Activated T-helper 17 cell treated with anti-CD3 and anti-CD28 coated beads, Interleukin-2, amount 50 U/mL, for 72 hours (primary cell): ENCODE data around the gene KRT73. TPM values are rescaled to one million over a fixed set of nuclear protein-coding genes. Genes with fewer than 3 reads are reported as not detected.

Experiments used
- ATAC-seq: fragments of 150-1000 bp; cut with Tn5 transposase; replicated peaks from 2 replicates; pipeline ENCODE4 v1.10.0; 2021; ENCODE audit warnings: mild to moderate bottlenecking, moderate library complexity
- H3K27ac Mint-ChIP-seq: one replicate; pipeline ENCODE4 v1.8.0; 2022; ENCODE audit warnings: mixed read lengths
- H3K27me3 Mint-ChIP-seq: one replicate; pipeline ENCODE4 v1.8.0; 2022; ENCODE audit warnings: mixed read lengths
- H3K36me3 Mint-ChIP-seq: one replicate; pipeline ENCODE4 v1.8.0; 2022; ENCODE audit warnings: low read depth, mild to moderate bottlenecking, mixed read lengths
- H3K4me1 Mint-ChIP-seq: one replicate; pipeline ENCODE4 v1.8.0; 2022; ENCODE audit warnings: mixed read lengths
- H3K4me3 Mint-ChIP-seq: one replicate; pipeline ENCODE4 v1.8.0; 2022; ENCODE audit warnings: mild to moderate bottlenecking, mixed read lengths
- H3K9me3 Mint-ChIP-seq: one replicate; pipeline ENCODE4 v1.8.0; 2022; ENCODE audit warnings: mixed read lengths
- total RNA-seq, 2 donors: library from RNA; stranded (reverse); gene quantifications; one replicate each; pipeline ENCODE4 v1.2.3, GENCODE V29; 2022

KRT73 gene
- not detected for total RNA-seq

- Mint-ChIP-seq H3K9me3 (peaks cover 4% of the 10 kb centered on the region), H3K27ac (no peak within 1 kb of the TSS), H3K4me1 (peaks cover 13% of the 10 kb centered on the region), H3K4me3 (no peak within 1 kb of the TSS), H3K27me3 (peaks cover 20% of the 10 kb centered on the region), H3K36me3 (no peaks in the 10 kb centered on the region)
- no peak for ATAC-seq
Measured at GRCh38 chr12:52618216-52618615, at the start of gene KRT73. KRT73 (minus strand) TSS chr12:52618559; CDS start chr12:52618524, 35 bp downstream.

GRCh38 chr12:52667931-52668330 lies 49.6 kb upstream of the KRT73 start:
- no peaks in the 10 kb centered on the region for H3K4me1 Mint-ChIP-seq
- H3K36me3 Mint-ChIP-seq: no peaks in the 10 kb centered on the region
- H3K27ac Mint-ChIP-seq: no peak overlapping the region
- no peak overlapping the region for H3K4me3 Mint-ChIP-seq
- no peak for ATAC-seq
- H3K9me3 Mint-ChIP-seq: no peaks in the 10 kb centered on the region
- peaks cover 15% of the 10 kb centered on the region for H3K27me3 Mint-ChIP-seq

- ATAC-seq: no peak
- Mint-ChIP-seq H3K27me3 (peaks cover 15% of the 10 kb centered on the region), H3K4me1 (no peaks in the 10 kb centered on the region), H3K9me3 (no peaks in the 10 kb centered on the region), H3K4me3 (no peak overlapping the region), H3K27ac (no peak overlapping the region), H3K36me3 (no peaks in the 10 kb centered on the region)
Measured at GRCh38 chr12:52667509-52667908, 49.1 kb upstream of the KRT73 start.

DNA sequence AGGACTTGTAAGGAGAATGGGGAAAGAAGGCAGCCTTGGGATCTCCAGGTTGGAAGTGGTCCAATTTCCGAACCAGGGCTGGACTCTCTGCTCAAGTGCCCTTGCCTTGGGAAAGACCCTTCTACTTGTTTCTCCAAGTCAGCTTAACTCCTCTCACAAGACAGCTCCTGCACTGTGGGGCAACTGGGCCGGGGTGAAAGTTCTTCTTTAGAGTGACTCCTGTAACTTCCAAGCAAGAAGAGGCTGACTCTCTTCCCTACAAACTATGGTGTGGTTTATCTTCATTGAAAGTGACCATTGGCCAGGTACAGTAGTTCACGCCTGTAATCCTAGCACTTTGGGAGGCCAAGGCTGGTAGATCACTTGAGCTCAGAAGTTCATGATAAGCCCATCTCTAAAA lies 48.1 kb upstream of the KRT73 start:
- ATAC-seq: no peak
- no peaks in the 10 kb centered on the region for H3K36me3 Mint-ChIP-seq
- no peak overlapping the region for H3K4me3 Mint-ChIP-seq
- H3K4me1 Mint-ChIP-seq: peaks cover 4% of the 10 kb centered on the region
- no peaks in the 10 kb centered on the region for H3K9me3 Mint-ChIP-seq
- H3K27ac Mint-ChIP-seq: no peak overlapping the region
- peaks cover 15% of the 10 kb centered on the region for H3K27me3 Mint-ChIP-seq

- Mint-ChIP-seq H3K36me3 (no peaks in the 10 kb centered on the region), H3K9me3 (no peaks in the 10 kb centered on the region), H3K4me3 (no peak overlapping the region), H3K27ac (no peak overlapping the region), H3K4me1 (peaks cover 4% of the 10 kb centered on the region), H3K27me3 (peaks cover 11% of the 10 kb centered on the region)
- ATAC-seq: no peak
Measured at GRCh38 chr12:52663420-52663819, 45.1 kb upstream of the KRT73 start.

- no peaks in the 10 kb centered on the region for H3K36me3 Mint-ChIP-seq
- peaks cover 8% of the 10 kb centered on the region for H3K27me3 Mint-ChIP-seq
- H3K4me1 Mint-ChIP-seq: peaks cover 4% of the 10 kb centered on the region
- H3K4me3 Mint-ChIP-seq: no peak overlapping the region
- H3K9me3 Mint-ChIP-seq: no peaks in the 10 kb centered on the region
- no peak overlapping the region for H3K27ac Mint-ChIP-seq
- ATAC-seq: no peak
Measured at GRCh38 chr12:52662918-52663229, 44.5 kb upstream of the KRT73 start.

- Mint-ChIP-seq H3K4me3 (no peak overlapping the region), H3K27ac (no peak overlapping the region), H3K27me3 (peaks cover 8% of the 10 kb centered on the region), H3K36me3 (no peaks in the 10 kb centered on the region), H3K9me3 (no peaks in the 10 kb centered on the region), H3K4me1 (peaks cover 4% of the 10 kb centered on the region)
- ATAC-seq: no peak
Measured at GRCh38 chr12:52662093-52662917, 43.9 kb upstream of the KRT73 start.

DNA sequence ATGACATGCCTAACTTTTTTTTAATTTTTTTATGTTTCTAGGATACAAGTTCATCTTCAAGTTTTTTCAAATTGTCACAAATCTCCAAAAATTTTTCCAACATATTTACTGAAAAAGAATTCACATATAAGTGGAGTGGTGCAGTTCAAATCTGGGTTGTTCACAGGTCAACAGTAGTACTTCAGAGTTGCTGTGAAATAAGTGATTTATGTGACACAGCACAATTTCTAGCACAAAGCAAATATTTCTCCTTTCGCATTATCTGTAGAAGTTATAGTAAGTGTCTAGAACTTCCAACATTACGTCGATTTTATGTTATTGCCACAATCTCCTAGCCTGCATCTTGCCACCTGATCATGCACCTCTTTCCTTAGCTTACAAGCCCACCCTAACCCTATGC lies 43.3 kb upstream of the KRT73 start:
- Mint-ChIP-seq H3K27ac (no peak overlapping the region), H3K4me1 (peaks cover 4% of the 10 kb centered on the region), H3K9me3 (no peaks in the 10 kb centered on the region), H3K4me3 (no peak overlapping the region), H3K27me3 (peaks cover 8% of the 10 kb centered on the region), H3K36me3 (no peaks in the 10 kb centered on the region)
- no peak for ATAC-seq

DNA sequence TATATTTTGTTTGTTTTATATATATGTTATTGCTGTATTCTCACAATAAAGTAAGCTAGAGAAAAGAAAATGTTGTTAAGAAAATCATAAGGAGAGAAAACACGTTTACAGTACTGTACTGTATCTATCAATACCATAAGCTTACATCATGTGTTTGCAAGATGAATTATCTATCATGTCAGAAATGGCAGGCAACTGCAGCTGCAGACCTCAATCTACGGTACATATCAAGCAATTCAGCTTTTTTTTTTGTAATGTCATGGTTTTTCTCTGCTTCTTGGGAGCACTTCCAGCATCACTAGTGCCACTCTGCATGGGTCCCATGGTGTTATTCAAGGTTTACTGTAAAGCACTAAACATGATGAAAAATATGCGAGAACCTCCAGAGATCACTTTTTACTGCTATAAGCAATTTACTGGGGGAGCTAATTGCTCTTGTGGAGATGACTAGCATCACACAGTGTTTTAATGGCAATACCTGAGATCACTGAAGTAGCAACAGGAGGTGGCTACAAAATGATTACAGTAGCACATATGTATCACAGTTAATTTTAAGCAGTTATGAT lies 42.7 kb upstream of the KRT73 start:
- Mint-ChIP-seq H3K4me1 (peaks cover 4% of the 10 kb centered on the region), H3K36me3 (no peaks in the 10 kb centered on the region), H3K9me3 (no peaks in the 10 kb centered on the region), H3K4me3 (no peak overlapping the region), H3K27me3 (peaks cover 8% of the 10 kb centered on the region), H3K27ac (no peak overlapping the region)
- ATAC-seq: no peak

- H3K9me3 Mint-ChIP-seq: no peaks in the 10 kb centered on the region
- no peak overlapping the region for H3K27ac Mint-ChIP-seq
- H3K36me3 Mint-ChIP-seq: no peaks in the 10 kb centered on the region
- H3K27me3 Mint-ChIP-seq: peaks cover 5% of the 10 kb centered on the region
- H3K4me1 Mint-ChIP-seq: peaks cover 4% of the 10 kb centered on the region
- H3K4me3 Mint-ChIP-seq: no peak overlapping the region
- no peak for ATAC-seq
Measured at GRCh38 chr12:52659951-52660350, 41.6 kb upstream of the KRT73 start.

- Mint-ChIP-seq H3K27ac (no peak overlapping the region), H3K9me3 (no peaks in the 10 kb centered on the region), H3K4me3 (no peak overlapping the region), H3K27me3 (peaks cover 5% of the 10 kb centered on the region), H3K4me1 (peaks cover 4% of the 10 kb centered on the region), H3K36me3 (no peaks in the 10 kb centered on the region)
- ATAC-seq: no peak
Measured at GRCh38 chr12:52659395-52659794, 41.0 kb upstream of the KRT73 start.

DNA sequence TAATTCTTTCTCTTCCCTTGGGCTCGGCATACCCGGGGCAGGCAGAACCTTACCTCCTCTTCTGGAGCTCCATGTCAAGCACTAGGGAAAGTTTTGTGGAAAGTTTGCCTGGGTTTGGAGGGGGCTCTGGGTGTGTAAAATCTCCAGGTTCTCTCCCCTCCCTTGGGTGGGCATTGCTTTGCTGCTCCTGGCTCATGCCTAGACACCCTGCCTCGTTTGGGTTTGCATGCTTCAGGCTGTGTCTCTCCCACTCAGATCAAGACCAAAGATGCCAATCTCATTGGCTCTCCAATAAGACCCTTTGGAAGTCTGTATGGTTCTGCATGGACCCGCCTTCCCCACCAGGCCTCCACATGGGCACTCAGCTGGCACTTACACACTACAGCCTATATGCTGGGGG lies 39.8 kb upstream of the KRT73 start:
- Mint-ChIP-seq H3K4me3 (no peak overlapping the region), H3K27me3 (no peaks in the 10 kb centered on the region)
- ATAC-seq: no peak

DNA sequence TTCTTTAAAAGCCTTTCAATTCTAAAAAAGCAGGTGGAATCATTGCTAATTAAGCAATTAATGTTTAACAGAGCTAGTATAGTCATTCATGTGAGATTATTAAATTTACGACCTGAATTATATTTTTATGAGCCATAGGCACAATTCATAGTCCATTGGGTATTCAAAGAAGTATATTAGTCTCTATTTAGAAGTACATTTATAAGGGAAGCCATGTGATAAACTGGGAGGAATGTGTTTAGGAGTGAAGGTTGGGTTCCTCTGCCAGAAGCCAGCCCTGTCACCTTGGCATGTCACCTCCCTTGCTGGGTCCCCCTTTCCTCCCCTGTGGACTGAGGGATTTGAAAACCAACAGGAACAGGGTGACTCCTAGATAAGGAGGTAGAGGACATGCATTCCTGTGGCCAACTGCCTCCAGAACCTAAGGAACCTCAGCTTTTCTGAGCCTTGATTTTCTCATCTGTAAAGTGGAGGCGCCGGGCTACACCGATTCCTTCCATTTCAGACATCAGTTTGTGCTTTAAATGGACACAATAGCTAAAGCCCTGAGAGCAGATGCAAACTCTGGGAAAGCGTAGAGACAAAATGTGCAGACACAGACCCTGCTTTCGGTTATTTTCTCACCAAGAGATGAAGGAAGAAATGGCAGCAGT lies 39.0 kb upstream of the KRT73 start:
- no peak for ATAC-seq
- H3K27me3 Mint-ChIP-seq: peaks cover 3% of the 10 kb centered on the region
- H3K4me1 Mint-ChIP-seq: peaks cover 3% of the 10 kb centered on the region
- no peaks in the 10 kb centered on the region for H3K36me3 Mint-ChIP-seq
- H3K9me3 Mint-ChIP-seq: no peaks in the 10 kb centered on the region
- no peak overlapping the region for H3K4me3 Mint-ChIP-seq
- H3K27ac Mint-ChIP-seq: no peak overlapping the region

More for the DNA sequence above, 39.8 kb upstream of the KRT73 start:
- peaks cover 4% of the 10 kb centered on the region for H3K4me1 Mint-ChIP-seq
- H3K27ac Mint-ChIP-seq: no peak overlapping the region
- no peaks in the 10 kb centered on the region for H3K36me3 Mint-ChIP-seq
- no peaks in the 10 kb centered on the region for H3K9me3 Mint-ChIP-seq

GRCh38 chr12:52656616-52657015 lies 38.3 kb upstream of the KRT73 start:
- no peak for ATAC-seq
- no peak overlapping the region for H3K4me3 Mint-ChIP-seq
- H3K27me3 Mint-ChIP-seq: peaks cover 3% of the 10 kb centered on the region
- H3K4me1 Mint-ChIP-seq: no peaks in the 10 kb centered on the region
- no peak overlapping the region for H3K27ac Mint-ChIP-seq
- no peaks in the 10 kb centered on the region for H3K36me3 Mint-ChIP-seq
- H3K9me3 Mint-ChIP-seq: no peaks in the 10 kb centered on the region

DNA sequence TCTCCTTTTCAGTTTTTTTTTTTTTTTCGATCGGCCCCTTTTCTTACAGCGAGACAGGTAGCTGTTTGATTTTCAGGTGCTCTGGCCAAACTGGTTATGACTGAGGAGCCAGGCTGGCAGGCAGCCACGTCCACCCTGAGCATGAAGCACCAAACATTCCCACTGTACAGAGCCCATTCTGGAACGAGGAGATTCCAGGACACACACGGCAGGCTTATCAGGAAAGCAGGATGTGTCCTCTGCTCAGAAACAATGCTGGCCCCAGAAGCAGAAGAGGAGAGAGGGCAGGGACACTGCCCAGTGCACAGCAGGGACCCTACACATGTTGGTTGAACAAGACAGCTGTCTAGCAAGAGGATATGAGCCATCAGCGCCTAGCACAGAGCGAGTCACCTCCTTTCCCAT lies 37.4 kb upstream of the KRT73 start:
- no peaks in the 10 kb centered on the region for H3K9me3 Mint-ChIP-seq
- ATAC-seq: no peak
- H3K4me3 Mint-ChIP-seq: no peak overlapping the region
- H3K27ac Mint-ChIP-seq: no peak overlapping the region
- H3K27me3 Mint-ChIP-seq: peaks cover 3% of the 10 kb centered on the region
- no peaks in the 10 kb centered on the region for H3K4me1 Mint-ChIP-seq
- H3K36me3 Mint-ChIP-seq: no peaks in the 10 kb centered on the region
